Ishikawa (cell line): ENCODE data around the gene AQP12A.

Experiments used
- CREB1 ChIP-seq: IDR thresholded peaks from 2 replicates; pipeline ENCODE4 v1.6.1; 2012; ENCODE audit warnings: low read depth
- EP300 ChIP-seq: IDR thresholded peaks from 2 replicates; pipeline ENCODE4 v1.6.1; 2012; ENCODE audit warnings: borderline replicate concordance
- FOXM1 ChIP-seq: IDR thresholded peaks from 2 replicates; pipeline ENCODE4 v1.6.1; 2012; ENCODE audit warnings: low read depth, borderline replicate concordance
- NFIC ChIP-seq: IDR thresholded peaks from 2 replicates; pipeline ENCODE4 v1.6.1; 2012
- TAF1 ChIP-seq: IDR thresholded peaks from 2 replicates; pipeline ENCODE4 v1.6.1; 2012; ENCODE audit warnings: low read depth, mild to moderate bottlenecking

DNA sequence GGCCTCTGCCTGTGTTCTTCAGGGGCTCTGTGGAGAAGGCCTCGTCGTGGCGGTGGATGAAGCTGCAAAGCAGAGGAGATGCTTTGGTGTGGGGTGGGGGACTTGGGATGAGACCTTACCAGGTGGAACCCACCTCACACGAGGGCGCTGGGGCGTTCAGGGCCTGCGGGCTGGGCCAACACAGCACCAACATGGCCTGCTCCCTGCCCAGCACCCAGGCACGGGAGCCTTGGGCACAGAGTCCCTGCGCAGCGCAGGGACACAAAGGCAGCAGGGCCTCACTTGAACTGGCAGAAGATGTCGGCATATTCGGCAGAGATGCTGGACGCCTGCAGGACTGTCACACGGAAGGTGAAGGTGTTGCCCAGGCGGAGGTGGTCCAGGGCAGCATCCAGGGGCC is 53.8 kb downstream of the AQP12A start:
- TF ChIP-seq CREB1 (no peak), EP300 (no peak), FOXM1 (no peak), NFIC (no peak), TAF1 (no peak)
